NCI-H146 (cell line): ENCODE data around the gene LRRC8C.

Source experiments
- DNase-seq: peaks from one replicate; lab custom pipeline; 2025; lab: John Stamatoyannopoulos, UW

LRRC8C gene

DNA sequence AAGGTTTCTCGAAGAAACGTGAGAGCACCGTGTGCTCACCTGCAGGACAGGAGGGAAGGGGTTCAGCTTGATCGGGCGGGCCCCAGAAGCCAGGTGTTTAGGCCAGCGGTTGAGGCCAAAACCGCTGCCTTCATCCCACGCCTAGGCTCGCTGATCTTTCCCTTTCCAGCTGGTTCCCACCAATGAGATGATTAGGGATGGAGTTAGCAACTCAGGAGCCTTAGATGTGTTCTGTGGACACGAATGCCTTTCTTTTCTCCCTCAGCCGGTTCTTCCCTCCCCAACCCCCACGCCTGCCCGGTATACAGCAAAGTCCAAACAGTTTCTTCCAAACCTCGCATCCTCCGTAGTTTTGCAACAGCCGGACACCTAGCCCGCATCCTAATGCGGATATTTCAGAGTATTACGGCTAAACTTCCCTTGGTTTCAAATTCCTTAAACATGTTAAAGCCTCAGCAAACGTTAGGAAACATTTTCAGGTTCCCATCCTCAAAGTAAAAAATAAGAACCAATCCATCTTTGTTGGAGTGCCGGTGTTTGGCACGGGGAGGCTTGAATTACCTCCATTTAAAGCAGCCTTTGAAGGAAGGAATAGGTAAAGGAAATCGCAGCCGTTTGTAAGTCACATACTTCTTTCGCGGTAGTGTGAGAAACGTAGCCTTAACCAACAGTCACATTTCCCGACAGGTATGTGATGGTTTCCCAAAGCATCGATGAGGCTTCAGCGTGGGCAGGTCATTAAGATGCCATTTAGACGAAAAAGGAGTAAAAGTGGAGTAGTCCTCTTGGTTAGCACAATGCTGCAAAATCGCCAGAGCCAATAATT lies 1.1 kb downstream of the LRRC8C start:
- DNase-seq: peak; percentile 36

DNA sequence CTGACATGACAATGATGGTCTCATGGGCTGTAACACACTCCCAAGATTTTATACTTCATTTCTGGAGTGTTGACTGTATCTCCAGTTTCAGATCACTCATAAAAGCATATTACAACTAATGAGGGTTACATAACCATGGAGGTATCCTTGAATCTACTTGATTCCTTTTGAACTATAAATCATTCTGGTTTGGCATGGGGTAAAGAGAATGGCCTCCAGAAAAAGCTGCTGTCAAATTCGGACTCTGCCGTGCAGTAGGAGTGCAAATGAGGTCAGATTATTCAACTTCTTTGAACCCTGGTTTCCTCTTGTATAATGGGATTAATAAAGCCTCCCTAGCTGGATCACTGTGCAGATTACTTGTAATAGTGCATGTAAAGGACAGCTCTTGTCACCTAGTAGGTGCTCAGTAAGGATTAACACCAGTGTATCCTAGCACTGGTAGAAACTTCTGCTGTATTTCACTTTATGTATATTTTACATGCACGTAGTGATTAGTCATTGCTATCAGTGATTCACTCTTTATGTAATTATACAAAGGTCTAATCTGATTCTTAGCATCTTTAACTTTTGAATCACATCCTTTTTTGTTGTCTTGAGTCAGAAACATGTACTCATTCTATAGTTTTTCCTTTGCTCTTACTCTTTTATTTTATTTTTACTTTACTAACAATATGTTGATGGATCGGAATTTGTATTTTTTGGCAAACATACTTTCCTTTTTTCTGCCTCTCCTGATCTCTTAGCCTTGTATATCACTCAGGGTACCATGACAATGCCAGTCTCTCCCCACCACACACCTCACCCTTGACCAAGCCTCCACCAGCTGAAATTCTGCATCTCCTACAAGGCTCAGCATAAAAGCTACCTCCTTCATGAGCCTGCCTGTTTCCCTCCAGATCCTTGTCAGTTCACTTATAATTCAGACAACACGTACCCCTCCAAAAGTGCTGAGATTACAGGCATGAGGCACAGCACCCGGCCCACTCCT lies 3.2 kb downstream of the LRRC8C start:
- DNase-seq: no peak

DNA sequence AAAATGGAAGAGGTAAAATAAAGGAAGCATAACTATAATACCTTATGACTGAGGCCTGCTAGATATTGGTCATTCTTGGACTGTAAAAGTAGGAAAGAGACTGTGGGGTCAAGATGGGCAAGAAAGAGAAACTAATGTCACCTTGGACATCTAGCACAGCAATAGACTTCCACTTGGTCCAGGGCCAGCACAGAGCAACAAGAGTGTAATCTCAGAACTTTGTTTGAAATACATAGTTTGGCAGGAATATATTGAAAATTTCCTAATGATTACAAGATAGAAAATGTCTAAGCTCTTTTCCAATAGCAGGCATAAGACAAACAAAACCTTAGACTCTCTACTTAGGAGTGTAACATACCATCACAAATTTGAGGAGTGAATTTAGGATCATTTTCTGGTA lies 4.6 kb downstream of the LRRC8C start:
- DNase-seq: no peak

DNA sequence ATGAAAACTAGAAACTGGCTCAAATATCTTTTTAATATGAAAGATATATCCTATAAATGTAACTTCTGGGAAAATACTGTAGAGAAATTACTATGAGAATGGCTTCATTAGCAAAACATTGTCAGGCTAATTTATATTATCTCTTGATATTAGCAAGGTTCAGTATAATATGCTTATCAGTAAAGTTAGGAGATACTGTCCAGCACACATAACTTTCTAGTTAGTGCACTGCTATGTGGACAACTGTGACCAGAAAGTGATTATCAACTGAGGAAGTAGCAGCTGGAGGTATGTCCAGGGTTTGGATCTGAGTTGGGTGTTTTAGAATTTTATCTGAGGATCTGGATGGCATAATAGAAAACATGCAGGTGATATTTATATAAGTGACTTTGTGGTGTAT lies 7.5 kb downstream of the LRRC8C start:
- DNase-seq: no peak

DNA sequence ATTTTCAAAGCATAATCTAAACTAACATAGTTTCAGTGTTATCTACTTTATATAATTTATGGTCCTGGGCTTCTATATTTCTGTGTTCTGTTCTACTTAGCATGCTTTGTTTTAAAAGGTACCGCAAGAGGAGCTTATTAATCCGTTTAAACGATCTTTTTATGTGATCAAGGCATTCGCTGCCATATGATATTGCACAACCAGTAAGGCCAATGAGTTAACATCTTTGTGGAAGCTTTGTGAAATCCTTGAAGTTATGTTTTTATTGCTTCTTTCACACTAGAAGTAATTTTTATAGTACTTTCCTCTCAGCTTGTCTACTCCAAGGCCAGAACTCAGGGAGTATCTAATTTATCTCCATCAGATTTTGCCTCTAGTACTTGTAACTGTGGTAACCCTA lies 8.9 kb downstream of the LRRC8C start:
- no peak for DNase-seq

DNA sequence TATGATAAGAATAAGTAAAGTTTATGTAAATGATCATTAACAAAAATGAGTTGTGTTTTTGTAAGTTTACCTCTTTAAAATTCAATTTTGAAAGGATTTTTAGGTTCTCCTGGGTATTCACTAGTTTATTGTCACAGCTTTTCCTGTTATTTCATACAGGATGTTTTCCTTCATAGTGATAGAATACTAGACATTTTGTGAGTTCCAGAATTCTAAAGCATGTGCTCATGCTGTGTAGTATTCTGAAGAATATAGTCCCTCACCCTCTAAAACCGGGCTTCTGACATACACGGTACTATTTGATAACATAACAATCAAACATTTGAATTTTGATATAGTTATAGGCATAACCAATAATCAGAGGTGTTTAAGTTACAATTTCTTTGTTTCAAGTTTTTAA lies 10.7 kb downstream of the LRRC8C start:
- no peak for DNase-seq

DNA sequence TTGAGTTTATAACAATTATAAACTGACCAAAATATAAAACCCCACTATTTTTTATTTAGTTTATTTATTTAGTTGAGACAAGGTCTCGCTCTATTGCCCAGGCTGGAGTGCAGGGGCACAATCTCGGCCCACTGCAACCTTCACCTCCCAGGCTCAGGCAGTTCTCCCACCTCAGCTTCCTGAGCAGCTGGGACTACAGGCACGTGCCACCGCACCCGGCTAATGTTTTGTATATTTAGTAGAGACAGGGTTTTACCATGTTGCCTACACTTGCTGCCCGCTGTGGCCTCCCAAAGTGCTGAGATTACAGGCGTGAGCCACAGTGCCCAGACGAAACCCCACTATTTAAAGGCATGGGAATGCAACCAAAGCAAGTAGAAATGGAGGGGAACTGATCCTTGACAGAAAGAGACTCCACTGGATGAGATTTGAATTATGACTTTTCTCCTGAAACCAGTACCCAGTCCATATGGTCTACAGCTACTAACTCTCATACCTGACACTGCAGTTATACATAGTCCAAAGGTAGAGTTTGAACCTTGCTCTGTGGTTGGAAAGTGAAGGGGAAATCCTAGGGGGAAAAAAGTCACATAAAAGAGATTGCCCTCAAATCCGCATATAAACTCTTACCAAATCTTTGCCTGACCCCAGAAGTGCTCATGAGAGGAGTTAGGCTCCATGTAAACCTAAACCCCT lies 11.3 kb downstream of the LRRC8C start:
- DNase-seq: no peak

DNA sequence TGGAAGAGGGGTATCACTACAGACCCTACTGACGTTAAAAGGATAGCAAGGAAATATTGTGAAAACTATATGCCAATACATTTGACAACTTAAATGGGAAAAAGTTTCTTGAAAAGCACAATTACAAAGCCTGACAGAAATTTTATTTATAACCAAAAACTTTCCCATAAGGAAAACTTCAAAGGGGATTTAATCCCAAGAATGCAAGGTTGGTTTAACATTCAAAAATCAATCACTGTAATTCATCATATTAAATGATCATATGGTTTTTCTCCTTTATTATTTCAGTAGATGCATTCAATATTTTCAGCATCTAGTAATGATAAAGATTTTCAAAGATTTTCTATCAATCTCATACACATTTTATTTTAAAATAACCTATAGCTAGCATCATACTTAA lies 13.3 kb downstream of the LRRC8C start:
- no peak for DNase-seq

DNA sequence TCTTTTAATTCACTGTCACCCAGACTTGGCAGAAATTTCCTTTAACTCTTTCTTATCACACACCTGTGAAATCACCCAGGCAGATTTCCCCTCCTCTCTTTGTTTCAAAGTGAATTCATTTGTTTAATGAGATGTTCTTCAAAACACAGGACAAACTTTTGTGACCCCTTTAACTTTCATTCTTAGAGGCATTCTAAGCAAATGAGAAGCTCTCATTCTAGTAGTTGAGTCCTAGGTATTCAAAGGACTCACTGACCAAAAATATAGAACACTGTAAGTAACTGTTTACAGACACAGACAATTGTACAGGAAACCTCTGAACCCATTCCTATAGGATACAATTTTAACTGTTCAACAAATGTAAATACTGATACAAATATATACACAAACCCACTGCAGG lies 16.9 kb downstream of the LRRC8C start:
- DNase-seq: no peak

DNA sequence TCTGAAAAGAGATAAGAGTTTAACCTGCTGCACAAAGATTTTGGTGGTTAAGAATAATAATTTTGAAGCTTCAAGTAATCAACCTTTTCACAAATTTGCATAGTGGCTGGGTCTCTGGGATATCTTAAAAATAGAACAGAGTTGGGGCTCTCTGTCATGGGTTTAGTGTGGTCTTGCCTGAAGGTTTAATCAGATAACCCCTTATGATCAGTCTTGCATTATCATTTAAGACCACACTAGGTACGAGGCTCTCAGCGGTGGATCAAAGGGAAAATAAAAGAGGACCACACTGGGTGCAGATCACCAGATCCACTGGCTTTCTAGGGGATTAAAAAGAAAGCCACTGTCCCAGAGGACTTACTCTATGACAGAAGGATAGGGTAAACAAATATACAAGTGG lies 19.5 kb downstream of the LRRC8C start:
- DNase-seq: no peak

DNA sequence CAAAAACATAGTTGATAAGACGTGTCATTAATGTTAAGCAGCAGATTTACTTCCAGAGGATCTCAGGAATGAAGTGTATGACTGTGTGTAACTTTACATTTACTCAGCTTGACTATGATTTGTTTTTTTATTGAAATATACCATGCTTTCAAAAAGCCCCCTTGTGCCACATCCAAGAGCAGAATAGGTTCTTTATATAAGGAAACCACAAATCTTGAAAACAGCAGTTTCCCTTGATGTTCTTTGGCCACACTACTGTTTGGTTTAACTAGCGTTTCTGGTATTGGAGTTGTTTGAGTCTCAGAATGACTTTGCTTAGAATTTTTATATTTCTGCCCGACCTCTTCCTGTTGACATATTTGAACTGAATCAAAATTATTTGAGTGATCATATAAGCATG lies 25.0 kb downstream of the LRRC8C start:
- DNase-seq: no peak

DNA sequence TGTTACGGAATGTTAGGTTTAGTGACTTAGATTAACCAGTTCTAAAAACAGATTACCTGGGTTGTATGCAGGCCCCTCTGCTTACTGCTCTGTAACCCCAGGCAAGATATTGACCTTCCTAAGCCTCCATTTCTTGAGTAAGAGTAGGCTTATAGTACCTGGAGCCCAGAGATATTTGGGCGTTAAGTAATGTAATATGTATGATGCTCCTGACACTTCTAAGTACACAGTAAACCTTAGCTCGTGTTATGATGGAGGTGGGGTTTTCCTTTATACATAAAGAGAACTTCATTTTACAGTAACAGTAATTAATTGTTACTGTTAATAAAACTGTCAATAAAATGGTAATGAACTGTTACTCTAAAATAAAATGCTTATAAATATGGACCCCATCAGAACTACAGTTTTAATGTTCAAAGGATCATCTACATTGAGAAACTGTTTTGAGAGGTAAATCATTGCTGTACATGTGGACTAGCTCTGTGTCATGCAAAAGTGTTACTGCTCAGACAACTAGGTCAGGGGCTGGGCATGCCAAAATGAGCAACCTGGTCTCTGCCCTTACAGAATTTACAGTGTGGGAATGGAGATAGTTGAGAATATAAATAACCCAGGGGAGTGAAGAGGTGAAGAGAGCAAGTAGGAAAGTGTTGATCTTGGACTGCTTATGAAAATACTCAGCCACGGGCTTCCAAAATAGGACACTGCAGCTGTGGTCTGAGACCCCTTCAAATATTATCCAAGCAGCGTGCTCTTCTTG lies 26.6 kb downstream of the LRRC8C start:
- DNase-seq: no peak

DNA sequence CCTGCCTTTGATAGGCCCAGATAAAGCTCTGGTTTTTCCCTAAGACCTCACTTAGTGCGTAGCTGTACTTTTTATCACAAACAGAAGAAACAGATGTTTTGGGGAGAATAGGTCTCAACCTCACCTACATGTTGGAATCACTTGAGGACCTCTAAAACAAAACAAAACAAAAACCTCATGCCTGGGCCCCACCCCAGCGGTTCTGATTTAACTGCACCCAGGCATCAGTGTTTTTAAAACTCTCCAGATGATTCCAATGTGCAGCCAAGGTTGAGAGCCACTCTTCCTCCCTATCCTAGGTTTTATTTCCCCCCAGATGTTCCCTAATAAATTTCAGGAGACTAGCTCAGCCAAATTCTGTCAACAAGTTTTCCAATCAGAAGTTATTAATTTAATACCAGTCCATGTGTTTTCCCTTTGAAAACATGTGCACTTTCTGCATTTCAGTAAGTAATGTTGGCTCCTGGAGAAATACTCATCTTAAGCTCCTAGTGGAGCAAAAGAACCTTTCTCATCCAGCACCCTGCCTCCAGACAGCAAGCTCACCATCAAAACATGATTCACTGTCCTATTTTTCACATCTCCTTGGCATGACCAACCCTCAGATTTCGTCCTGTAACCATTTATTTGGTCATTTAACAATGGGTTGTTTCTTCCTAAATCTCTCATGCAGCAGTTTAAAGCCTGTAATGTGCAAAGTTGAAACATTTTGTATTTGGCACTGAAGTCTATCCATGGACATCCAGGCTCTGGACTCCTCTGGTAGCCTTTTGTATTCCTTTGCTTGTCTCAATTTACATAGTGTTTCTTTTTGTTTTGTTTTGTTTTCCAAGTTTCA lies 27.5 kb downstream of the LRRC8C start:
- DNase-seq: no peak

DNA sequence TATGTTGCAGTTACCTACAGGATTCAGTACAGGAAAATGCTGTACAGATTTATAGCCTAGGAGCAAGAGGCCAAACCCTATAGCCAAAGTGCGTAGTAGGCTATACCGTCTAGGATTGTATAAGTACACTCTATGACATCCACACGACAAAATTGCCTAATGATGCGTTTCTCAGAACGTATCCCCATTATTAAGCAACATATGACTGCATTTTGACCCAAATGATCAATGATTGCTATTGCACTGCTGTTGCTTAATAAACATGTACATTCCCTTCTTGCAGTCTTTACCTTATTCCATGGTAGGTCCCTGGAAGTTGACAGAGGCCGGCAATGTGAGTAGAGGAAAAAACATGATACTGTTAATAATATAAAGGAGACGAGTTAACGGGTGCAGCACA lies 33.0 kb downstream of the LRRC8C start:
- no peak for DNase-seq

DNA sequence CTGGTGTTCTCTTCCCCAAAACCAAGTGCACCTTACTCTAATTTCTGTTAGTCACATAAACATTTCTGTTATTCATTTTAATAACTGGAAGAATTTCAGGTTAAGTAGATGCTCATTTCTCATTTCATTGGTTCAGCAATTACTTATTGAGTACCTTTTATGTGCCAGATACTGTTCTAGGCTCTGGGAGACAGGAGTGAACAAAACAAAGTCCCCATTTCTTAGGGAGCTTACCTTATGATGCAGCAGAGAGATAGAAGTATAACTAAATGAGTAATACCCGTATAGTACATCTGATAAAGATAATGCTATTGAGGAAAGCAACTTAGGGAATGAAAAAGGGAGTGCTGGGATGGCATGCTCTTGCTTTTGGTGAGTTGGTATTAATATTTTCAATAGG lies 33.7 kb downstream of the LRRC8C start:
- DNase-seq: no peak

DNA sequence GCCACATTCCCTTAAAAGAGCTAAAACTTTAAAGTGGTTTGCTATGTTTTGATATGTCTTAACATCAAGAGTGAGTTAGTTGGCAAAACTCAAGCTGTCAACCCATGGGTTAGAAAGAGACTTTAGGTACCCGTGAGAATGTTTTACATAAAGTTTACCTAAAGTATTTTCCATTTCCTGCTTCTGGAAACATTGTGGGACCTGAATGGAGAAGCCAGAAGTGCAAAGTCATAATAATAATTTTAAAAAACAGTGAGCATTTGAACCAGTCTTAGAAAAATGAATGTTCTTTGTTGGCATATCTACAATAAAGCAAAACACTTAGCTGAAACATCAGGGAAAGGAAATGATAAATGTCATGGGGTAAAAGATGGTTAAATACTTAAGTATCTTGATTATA lies 34.8 kb downstream of the LRRC8C start:
- DNase-seq: no peak

DNA sequence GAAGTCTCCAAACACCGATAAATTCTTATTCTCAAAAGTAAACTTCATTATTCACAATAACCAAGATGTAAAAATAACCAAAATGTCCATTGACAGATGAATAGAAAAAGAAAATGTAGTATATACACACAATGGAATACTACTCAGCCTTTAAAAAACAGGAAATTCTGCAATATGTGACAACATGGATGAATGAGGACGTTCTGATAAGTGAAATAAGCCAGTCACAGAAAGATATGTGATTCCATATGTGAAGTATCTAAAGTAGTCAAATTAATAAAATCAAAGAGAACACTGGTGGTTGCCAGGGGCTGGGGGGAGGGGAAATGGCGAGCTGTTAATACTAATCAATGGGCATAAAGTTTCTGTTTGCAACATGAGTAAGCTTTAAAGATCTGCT lies 36.0 kb downstream of the LRRC8C start:
- DNase-seq: no peak

DNA sequence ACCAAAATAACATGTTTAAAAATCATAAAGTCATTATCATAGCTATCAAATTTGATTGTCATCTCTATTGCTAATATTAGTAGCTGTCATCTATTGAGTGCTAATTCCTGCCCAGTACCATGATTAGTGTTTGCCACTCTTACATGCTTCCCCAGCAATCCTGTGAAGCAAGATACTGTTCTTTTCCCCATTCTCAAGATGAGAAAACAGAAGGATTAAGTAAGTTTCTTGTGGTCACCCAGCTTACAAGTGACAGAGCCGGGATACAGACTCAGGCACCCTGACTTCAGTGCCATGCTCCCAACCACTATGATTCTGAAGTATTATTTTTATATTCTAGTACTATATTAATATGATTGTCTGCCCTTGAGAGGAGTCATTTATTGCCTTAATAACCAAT lies 36.5 kb downstream of the LRRC8C start:
- DNase-seq: no peak

DNA sequence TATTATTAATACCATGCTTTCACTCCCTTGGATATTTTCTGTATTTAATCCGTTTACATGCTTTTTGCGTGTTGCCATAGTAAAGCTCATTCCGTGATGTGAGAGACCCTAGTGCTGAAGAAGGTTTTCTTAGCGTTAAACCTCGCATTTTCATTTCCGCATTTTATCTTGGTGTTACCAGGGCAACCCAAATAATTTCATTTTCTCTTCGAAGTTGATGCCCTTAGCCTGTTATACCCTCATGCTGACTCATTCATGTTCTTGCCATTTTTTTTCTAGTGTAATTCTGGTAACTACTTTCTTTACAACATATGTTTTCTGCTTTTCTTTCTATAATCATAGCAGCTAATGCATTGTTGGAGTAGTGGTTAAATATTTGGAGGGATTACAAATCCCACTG lies 37.2 kb downstream of the LRRC8C start:
- no peak for DNase-seq

DNA sequence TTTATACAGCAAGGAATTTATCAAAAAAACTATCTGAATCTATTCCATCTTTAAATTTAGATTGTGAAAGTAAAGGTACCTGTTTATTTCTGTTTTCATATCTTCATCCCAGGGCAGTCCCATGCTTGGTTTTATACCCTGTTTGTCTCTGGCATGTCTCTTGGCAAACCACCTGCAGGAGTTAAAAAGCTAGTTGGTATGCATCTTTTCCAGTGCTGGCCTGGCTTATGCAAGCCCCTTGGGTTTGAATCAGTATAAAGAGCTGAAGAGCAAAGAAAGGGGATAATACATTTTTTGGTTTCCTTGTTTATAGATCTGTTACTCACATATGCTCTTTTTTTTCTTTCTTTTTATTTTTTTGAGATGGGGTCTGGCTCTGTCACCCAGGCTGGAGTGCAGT lies 37.8 kb downstream of the LRRC8C start:
- DNase-seq: no peak
